A549 (cell line): Measurements from ENCODE around the gene MAN1C1. TPM values are rescaled to one million over a fixed set of nuclear protein-coding genes. Genes with fewer than 3 reads are reported as not detected.

Experiments used
- ATAC-seq, 2 experiments: fragments of 200-7000 bp in 1 of 2; fragments of >200 bp in 1 of 2; cut with Nextera tagmentation in 1 of 2; cut with Tn5 transposase in 1 of 2; 3 replicates each; pipeline versions ENCODE4 v1.8.0 to v1.9.1; 2018 to 2020; ENCODE audit warnings: mild to moderate bottlenecking in 1 of 2, moderate library complexity in 1 of 2
- CTCF ChIA-PET: fragments of 300-600 bp; sonication (Branson Sonifier 250); formaldehyde crosslinking; extraction: SDS; loops from one replicate; lab custom pipeline; 2021; ENCODE audit warnings: antibody characterized with exemption, inconsistent platforms; lab: Yijun Ruan, JAX
- POLR2A ChIA-PET: fragments of 350-600 bp; formaldehyde crosslinking; extraction: SDS; loops from one replicate; lab custom pipeline; 2021; ENCODE audit warnings: antibody characterized with exemption, inconsistent platforms; lab: Yijun Ruan, JAX
- DNase-seq, 2 experiments: peaks; one replicate each; pipeline versions ENCODE4 v3.0.0 to v3.0.0-alpha.2; 2011 to 2016; ENCODE audit warnings: low read depth in 1 of 2, low spot score in 1 of 2
- FAIRE-seq: peaks from 2 replicates; lab custom pipeline; 2011; peaks lifted over from hg19 to GRCh38; lab: Jason Lieb, UNC
- H3K27ac ChIP-seq, 2 experiments: fragments of >200 bp; sonication (Bioruptor Twin); formaldehyde crosslinking; 3 replicates each; pipeline ENCODE4 v1.5.1; 2016 to 2017
- H3K4me1 ChIP-seq: fragments of >200 bp; sonication (Bioruptor Twin); formaldehyde crosslinking; 3 replicates; pipeline ENCODE4 v1.6.1; 2016
- H3K4me2 ChIP-seq: fragments of >200 bp; sonication (Bioruptor Twin); formaldehyde crosslinking; 3 replicates; pipeline ENCODE4 v1.6.1; 2016
- H3K4me3 ChIP-seq: fragments of >200 bp; sonication (Bioruptor Twin); formaldehyde crosslinking; 3 replicates; pipeline ENCODE4 v1.5.1; 2016
- H3K9me3 ChIP-seq: fragments of >200 bp; sonication (Bioruptor Twin); formaldehyde crosslinking; 3 replicates; pipeline ENCODE4 v1.6.1; 2016
- ATOH8 ChIP-seq: fragments of 250-450 bp; sonication (Bioruptor Pico); IDR thresholded peaks from 2 replicates; pipeline ENCODE4 v1.5.0; 2020; ENCODE audit warnings: low read depth, mild to moderate bottlenecking, moderate library complexity
- BCL3 ChIP-seq: fragments of >200 bp; sonication (Bioruptor Twin); formaldehyde crosslinking; IDR thresholded peaks from 3 replicates; pipeline ENCODE4 v1.6.1; 2016
- CBX8 ChIP-seq: fragments of 200-600 bp; sonication (generic); IDR thresholded peaks from 2 replicates; pipeline ENCODE4 v1.6.1; 2016
- CHD4 ChIP-seq: fragments of 200-600 bp; sonication (generic); IDR thresholded peaks from 2 replicates; pipeline ENCODE4 v1.6.1; 2016; ENCODE audit warnings: antibody characterized with exemption, mild to moderate bottlenecking, borderline replicate concordance
- EHF ChIP-seq: fragments of 250-450 bp; sonication (Bioruptor Pico); IDR thresholded peaks from 2 replicates; pipeline ENCODE4 v1.5.0; 2020; ENCODE audit warnings: mild to moderate bottlenecking
- EP300 ChIP-seq, 2 experiments: fragments of >200 bp; sonication (Bioruptor Twin); formaldehyde crosslinking; IDR thresholded peaks; 2 replicates in 1 of 2; 3 replicates in 1 of 2; pipeline ENCODE4 v1.6.1; 2016 to 2017
- FOSB ChIP-seq: fragments of 250-450 bp; sonication (Bioruptor Pico); IDR thresholded peaks from 2 replicates; pipeline ENCODE4 v1.5.0; 2020; ENCODE audit warnings: mild to moderate bottlenecking, moderate library complexity
- FOSL2 ChIP-seq, 2 experiments: fragments of 450-650 bp in 1 of 2; fragments of >200 bp in 1 of 2; sonication (Bioruptor Twin) in 1 of 2; formaldehyde crosslinking; IDR thresholded peaks; 2 replicates each; pipeline versions ENCODE4 v1.5.0 to v1.6.1; 2016 to 2020; ENCODE audit warnings: mild to moderate bottlenecking in 1 of 2, moderate library complexity in 1 of 2
- FOXS1 ChIP-seq: fragments of 250-450 bp; sonication (Bioruptor Pico); IDR thresholded peaks from 2 replicates; pipeline ENCODE4 v1.5.0; 2020; ENCODE audit warnings: mild to moderate bottlenecking, moderate library complexity
- HDAC2 ChIP-seq: fragments of 200-600 bp; sonication (generic); IDR thresholded peaks from 2 replicates; pipeline ENCODE4 v1.6.1; 2016
- HOXA7 ChIP-seq: fragments of 250-450 bp; sonication (Bioruptor Pico); IDR thresholded peaks from 2 replicates; pipeline ENCODE4 v1.5.0; 2020; ENCODE audit warnings: mild to moderate bottlenecking, moderate library complexity
- HOXB13 ChIP-seq: fragments of 250-450 bp; sonication (Bioruptor Pico); IDR thresholded peaks from 2 replicates; pipeline ENCODE4 v1.5.0; 2020; ENCODE audit warnings: low read depth, mild to moderate bottlenecking, moderate library complexity
- JUN ChIP-seq, 2 experiments: fragments of >200 bp; sonication (Bioruptor Twin); formaldehyde crosslinking; IDR thresholded peaks; 2 replicates in 1 of 2; 3 replicates in 1 of 2; pipeline ENCODE4 v1.6.1; 2016 to 2017
- JUNB ChIP-seq: fragments of >200 bp; sonication (Bioruptor Twin); formaldehyde crosslinking; IDR thresholded peaks from 2 replicates; pipeline ENCODE4 v1.6.1; 2016
- KDM5A ChIP-seq: fragments of 200-600 bp; sonication (generic); IDR thresholded peaks from 2 replicates; pipeline ENCODE4 v1.6.1; 2016; ENCODE audit warnings: antibody characterized with exemption, mild to moderate bottlenecking
- MAX ChIP-seq: IDR thresholded peaks from 2 replicates; pipeline ENCODE4 v1.6.1; 2012
- NFE2L2 ChIP-seq: fragments of 150-350 bp; conservative IDR thresholded peaks from 2 replicates; pipeline ENCODE4 v1.6.1; 2014; ENCODE audit warnings: low read length
- NR3C1 ChIP-seq: fragments of >200 bp; sonication (Bioruptor Twin); formaldehyde crosslinking; IDR thresholded peaks from 3 replicates; pipeline ENCODE4 v1.6.1; 2017
- POLR2A ChIP-seq: IDR thresholded peaks from 2 replicates; pipeline ENCODE4 v1.6.1; 2012; ENCODE audit warnings: mild to moderate bottlenecking, low read length
- RAD21 ChIP-seq, 2 experiments: fragments of >200 bp in 1 of 2; sonication (Bioruptor Twin) in 1 of 2; formaldehyde crosslinking in 1 of 2; IDR thresholded peaks in 1 of 2; conservative IDR thresholded peaks in 1 of 2; 2 replicates in 1 of 2; 3 replicates in 1 of 2; pipeline ENCODE4 v1.6.1; 2012 to 2018; ENCODE audit warnings: inconsistent platforms in 1 of 2
- RARB ChIP-seq: fragments of 250-450 bp; sonication (Bioruptor Pico); IDR thresholded peaks from 2 replicates; pipeline ENCODE4 v1.8.0; 2021; ENCODE audit warnings: mild to moderate bottlenecking, moderate library complexity
- RCOR1 ChIP-seq: fragments of 150-350 bp; IDR thresholded peaks from 2 replicates; pipeline ENCODE4 v1.6.1; 2014; ENCODE audit warnings: antibody characterized with exemption, low read length, low read depth
- RFX5 ChIP-seq: fragments of 450-650 bp; IDR thresholded peaks from 2 replicates; pipeline ENCODE4 v1.7.1; 2014; ENCODE audit warnings: antibody characterized with exemption, mild to moderate bottlenecking, moderate library complexity
- RNF2 ChIP-seq: fragments of 200-600 bp; sonication (generic); IDR thresholded peaks from 2 replicates; pipeline ENCODE4 v1.6.1; 2016; ENCODE audit warnings: low read depth, mild to moderate bottlenecking, antibody characterized with exemption, moderate library complexity, borderline replicate concordance
- ZC3H11A ChIP-seq: fragments of 450-650 bp; IDR thresholded peaks from 2 replicates; pipeline ENCODE4 v1.6.1; 2014; ENCODE audit warnings: antibody characterized with exemption, mild to moderate bottlenecking
- ZSCAN20 ChIP-seq: fragments of 250-450 bp; sonication (Bioruptor Pico); IDR thresholded peaks from 2 replicates; pipeline ENCODE4 v1.8.0; 2022; ENCODE audit warnings: mild to moderate bottlenecking, moderate library complexity
- WGBS: methylation state at CpG from one replicate; pipeline ENCODE4 v1.1.6; 2017; ENCODE audit errors: missing lambda C conversion rate; 5-methylcytosine and 5-hydroxymethylcytosine counted together
- polyA plus RNA-seq, 4 experiments: library from polyadenylated mRNA; depleted of rRNA in 3 of 4; stranded (reverse); fragments of >200 nt; fragmentation: RNase III in 1 of 4; extraction: RNeasy Plus Mini Kit Qiagen cat#74134 plus additional on column Dnase treatment in 1 of 4; gene quantifications; 2 replicates in 3 of 4; 3 replicates in 1 of 4; pipeline ENCODE4 v1.2.3, GENCODE V29; 2011 to 2017

MAN1C1 gene
- polyA plus RNA-seq, 2 of the 4 experiments (the other 2 are of a cell fraction) = 0.22 to 0.27 TPM

GRCh38 chr1:25807480-25808390 lies 191.1 kb downstream of the MAN1C1 start:
- Histone ChIP-seq H3K27ac (no peak overlapping the region), H3K4me3 (no peak overlapping the region), H3K4me2 (no peak overlapping the region), H3K9me3 (no peaks in the 10 kb centered on the region), H3K4me1 (peaks cover 5% of the 10 kb centered on the region; the same call in 1 of the 3 replicates)
- WGBS = 86% methylated on average over 3 of the region's 20 CpGs
- CTCF ChIA-PET = interaction anchor here (1.2 to 4.4 kb wide), 6 partner anchors 9 to 304 kb away, joined by 3 to 21 read pairs (median 11); partner anchors contain the start of gene SELENON
- no peak for DNase-seq
- FAIRE-seq = no peak
- POLR2A ChIA-PET = interaction anchor here (0.8 to 1.3 kb wide), 2 partner anchors 12 to 560 kb away, joined by 3 to 4 read pairs; partner anchors contain the start of genes MTFR1L and RSRP1
- ATAC-seq = no peak
- TF ChIP-seq BCL3 (no peak), FOXS1 (CRISPR knock-in tag) (no peak), POLR2A (no peak), JUN (IDR thresholded peaks at IDR 0.05) (no peak), RNF2 (no peak), MAX (no peak), KDM5A (no peak), CHD4 (no peak), NFE2L2 (no peak), FOSL2 (IDR thresholded peaks at IDR 0.05) (no peak), FOSL2 (CRISPR knock-in tag; IDR thresholded peaks at IDR 0.05) (no peak)

- Histone ChIP-seq H3K4me3 (no peak overlapping the region), H3K4me1 (peaks cover 5% of the 10 kb centered on the region; the same call in 1 of the 3 replicates), H3K9me3 (no peaks in the 10 kb centered on the region), H3K27ac (no peak overlapping the region), H3K4me2 (no peak overlapping the region)
- ATAC-seq (no peak), FAIRE-seq (no peak), DNase-seq (no peak)
- ChIA-PET CTCF (interaction anchor here (1.9 to 4.4 kb wide), 4 partner anchors 10 to 305 kb away, joined by 8 to 21 read pairs (median 14); partner anchors contain the start of gene SELENON), POLR2A (interaction anchor here (0.8 to 1.3 kb wide), 3 partner anchors 11 to 561 kb away, joined by 3 to 4 read pairs (median 3); partner anchors contain the start of genes MTFR1L and RSRP1)
- TF ChIP-seq RFX5 (no peak), FOSB (CRISPR knock-in tag) (no peak), ZSCAN20 (CRISPR knock-in tag) (no peak), RAD21 (conservative IDR thresholded peaks at IDR 0.05 in 1 of 2, IDR thresholded peaks at IDR 0.05 in 1 of 2) (no peak), BCL3 (no peak)
- 98% methylated on average over 12 of the region's 34 CpGs for WGBS
These were observed 192.1 kb downstream of the MAN1C1 start for GRCh38 chr1:25808481-25809244.

GRCh38 chr1:25809283-25809926 lies 192.8 kb downstream of the MAN1C1 start:
- Histone ChIP-seq H3K4me2 (no peak overlapping the region), H3K4me1 (no peaks in the 10 kb centered on the region), H3K27ac (no peak overlapping the region), H3K4me3 (no peak overlapping the region)
- ATAC-seq (no peak), DNase-seq (no peak)
- WGBS = 93% methylated on average over 18 of the region's 18 CpGs
- ChIA-PET CTCF (interaction anchor here (0.6 to 4.4 kb wide), 16 partner anchors 8 to 569 kb away, joined by 3 to 21 read pairs (median 4); partner anchors contain the start of gene SELENON), POLR2A (interaction anchor here (0.9 to 1.7 kb wide), 2 partner anchors 9 to 11 kb away, joined by 3 to 6 read pairs; partner anchors contain the start of genes MTFR1L and SELENON)
- TF ChIP-seq JUNB (no peak), ZC3H11A (no peak), HDAC2 (no peak), ATOH8 (CRISPR knock-in tag) (no peak), NR3C1 (no peak), RARB (CRISPR knock-in tag) (no peak), HOXB13 (CRISPR knock-in tag) (no peak), JUN (IDR thresholded peaks at IDR 0.05) (no peak), RNF2 (no peak), CBX8 (no peak), RCOR1 (no peak), HOXA7 (CRISPR knock-in tag) (no peak), EP300 (IDR thresholded peaks at IDR 0.05) (no peak), EHF (CRISPR knock-in tag) (no peak)
- TF ChIP-seq, all 56 proteins: peak for 0
- no peak for FAIRE-seq
- H3K9me3 ChIP-seq = no peaks in the 10 kb centered on the region
